PC-3 (cell line): ENCODE data around the gene PTPN12. TPM values are rescaled to one million over a fixed set of nuclear protein-coding genes. Genes with fewer than 3 reads are reported as not detected.
A peak's percentile ranks its signal among the peaks of the same experiment; 100 is the strongest.

Experiments
- ATAC-seq: fragments of 200-7000 bp; cut with Tn5 transposase; 2 replicates; pipeline ENCODE4 v1.9.1; 2020; ENCODE audit warnings: mild to moderate bottlenecking, moderate library complexity
- BruUV-seq: library from RNA; stranded (reverse); fragments of 400-500 nt; replicated peaks from 2 replicates; lab custom pipeline; 2021; lab: Mats Ljungman, UMichigan
- CTCF ChIA-PET: fragments of 300-600 bp; sonication (Branson Sonifier 250); formaldehyde crosslinking; loops from one replicate; lab custom pipeline; 2022; ENCODE audit warnings: antibody characterized with exemption; lab: Charles Lee
- POLR2A ChIA-PET: fragments of 300-600 bp; sonication (Branson Sonifier 250); formaldehyde crosslinking; loops from one replicate; lab custom pipeline; 2022; ENCODE audit warnings: antibody characterized with exemption; ENCODE audit not compliant: unreplicated experiment; lab: Charles Lee
- DNase-seq: peaks from one replicate; pipeline ENCODE4 v3.0.0-alpha.2; 2015
- H2AFZ ChIP-seq: fragments of 300-600 bp; sonication (generic); 2 replicates; pipeline ENCODE4 v1.6.0; 2016; ENCODE audit warnings: antibody characterized with exemption, low read length
- H3F3A ChIP-seq: fragments of 300-600 bp; sonication (generic); one replicate; pipeline ENCODE4 v1.6.0; 2017; ENCODE audit warnings: antibody characterized with exemption, low read length, control low read depth, mild to moderate bottlenecking; ENCODE audit not compliant: unreplicated experiment
- H3K27ac ChIP-seq: fragments of 300-600 bp; sonication (generic); 2 replicates; pipeline ENCODE4 v1.5.1; 2016; ENCODE audit warnings: mild to moderate bottlenecking, low read length
- H3K27me3 ChIP-seq: fragments of 300-600 bp; sonication (generic); 2 replicates; pipeline ENCODE4 v1.6.1; 2016; ENCODE audit warnings: low read length, mixed read lengths
- H3K36me3 ChIP-seq: fragments of 300-600 bp; sonication (generic); 2 replicates; pipeline ENCODE4 v1.6.1; 2016; ENCODE audit warnings: low read depth, mixed run types, low read length, mixed read lengths
- H3K4me1 ChIP-seq: fragments of 300-600 bp; sonication (generic); 2 replicates; pipeline ENCODE4 v1.5.1; 2016; ENCODE audit warnings: low read length; ENCODE audit not compliant: insufficient read depth
- H3K4me2 ChIP-seq: fragments of 300-600 bp; sonication (generic); 2 replicates; pipeline ENCODE4 v1.6.0; 2016; ENCODE audit warnings: low read length
- H3K4me3 ChIP-seq: fragments of 300-600 bp; sonication (generic); 2 replicates; pipeline ENCODE4 v1.5.1; 2016; ENCODE audit warnings: mild to moderate bottlenecking, low read length, mixed read lengths
- H3K79me2 ChIP-seq: fragments of 300-600 bp; sonication (generic); 2 replicates; pipeline ENCODE4 v1.6.1; 2017; ENCODE audit warnings: low read length, mixed read lengths
- H3K9ac ChIP-seq: fragments of 300-600 bp; sonication (generic); 2 replicates; pipeline ENCODE4 v1.6.0; 2016; ENCODE audit warnings: mild to moderate bottlenecking, low read length
- H3K9me2 ChIP-seq: fragments of 300-600 bp; sonication (generic); replicated peaks from 2 replicates; pipeline ENCODE4 v1.6.1; 2016; ENCODE audit warnings: mixed run types, low read length, mixed read lengths
- H3K9me3 ChIP-seq: fragments of 300-600 bp; sonication (generic); 2 replicates; pipeline ENCODE4 v1.6.1; 2016; ENCODE audit warnings: low read length, mixed read lengths
- H4K20me1 ChIP-seq: fragments of 300-600 bp; sonication (generic); 2 replicates; pipeline ENCODE4 v1.6.1; 2016; ENCODE audit warnings: low read length, mixed read lengths
- CTCF ChIP-seq: fragments of 300-600 bp; sonication (generic); conservative IDR thresholded peaks from 2 replicates; pipeline ENCODE4 v1.5.1; 2017; ENCODE audit warnings: antibody characterized with exemption, low read depth, mild to moderate bottlenecking, low read length
- EZH2 ChIP-seq: fragments of 300-600 bp; sonication (generic); IDR thresholded peaks from one replicate; pipeline ENCODE4 v1.6.1; 2017; ENCODE audit warnings: antibody characterized with exemption, mild to moderate bottlenecking, low read length; ENCODE audit not compliant: unreplicated experiment
- EZH2phosphoT487 ChIP-seq: fragments of 300-600 bp; sonication (generic); IDR thresholded peaks from 2 replicates; pipeline ENCODE4 v1.6.1; 2018; ENCODE audit warnings: mild to moderate bottlenecking, antibody characterized with exemption, low read length, borderline replicate concordance
- intact Hi-C: fragments of 100-400 bp; cut with micrococcal nuclease; formaldehyde crosslinking; loops from 2 replicates; pipeline ENCODE4 v1.9.0; 2023
- total RNA-seq: library from RNA; depleted of rRNA; stranded (reverse); fragments of >200 nt; gene quantifications from 2 replicates; pipeline ENCODE4 v1.2.3, GENCODE V29; 2014

The PTPN12 gene
- total RNA-seq, 1 experiment from 2014 or later = 26.2 TPM

- Histone ChIP-seq H3K79me2 (no peaks in the 10 kb centered on the region), H3K27me3 (no peaks in the 10 kb centered on the region), H3K9ac (no peak overlapping the region), H3K9me2 (no peaks in the 10 kb centered on the region), H3K4me1 (no peaks in the 10 kb centered on the region), H3K36me3 (peaks cover 41% of the 10 kb centered on the region), H3K4me2 (no peak overlapping the region), H3K27ac (no peak overlapping the region), H4K20me1 (no peaks in the 10 kb centered on the region), H2AFZ (no peak overlapping the region), H3K4me3 (no peak overlapping the region), H3F3A (no peaks in the 10 kb centered on the region), H3K9me3 (no peaks in the 10 kb centered on the region)
- ChIA-PET POLR2A (no interaction called here), CTCF (no interaction called here)
- TF ChIP-seq EZH2phosphoT487 (no peak), EZH2 (no peak), CTCF (no peak)
- intact Hi-C loops = no loop called here
- no peak for ATAC-seq
- DNase-seq = no peak
- no TSS peak for BruUV-seq
Measured at GRCh38 chr7:77619314-77619713, 82.2 kb downstream of the PTPN12 start.

- no peak overlapping the region for H3K27ac ChIP-seq
- no peak overlapping the region for H2AFZ ChIP-seq
- intact Hi-C loops = no loop called here
- no peak overlapping the region for H3K4me3 ChIP-seq
- no peaks in the 10 kb centered on the region for H3K27me3 ChIP-seq
- H3K9me2 ChIP-seq = no peaks in the 10 kb centered on the region
- no peak overlapping the region for H3K4me2 ChIP-seq
- DNase-seq (no peak), ATAC-seq (no peak)
- no peaks in the 10 kb centered on the region for H3K9me3 ChIP-seq
- ChIA-PET CTCF (no interaction called here), POLR2A (no interaction called here)
- H3K79me2 ChIP-seq = no peaks in the 10 kb centered on the region
- no peaks in the 10 kb centered on the region for H4K20me1 ChIP-seq
- no peak overlapping the region for H3K9ac ChIP-seq
- peaks cover 42% of the 10 kb centered on the region for H3K36me3 ChIP-seq
- no peaks in the 10 kb centered on the region for H3K4me1 ChIP-seq
- TSS peak; percentile 82 for BruUV-seq
- peaks cover 5% of the 10 kb centered on the region for H3F3A ChIP-seq
- TF ChIP-seq EZH2phosphoT487 = no peak
- TF ChIP-seq CTCF = no peak
- no peak for TF ChIP-seq EZH2
Measured at GRCh38 chr7:77626586-77627308, 89.7 kb downstream of the PTPN12 start.

GRCh38 chr7:77627309-77627676, 90.2 kb downstream of the PTPN12 start:
- Histone ChIP-seq H3K36me3 (peaks cover 39% of the 10 kb centered on the region), H2AFZ (no peak overlapping the region), H3K4me2 (no peak overlapping the region), H3K9me2 (no peaks in the 10 kb centered on the region), H4K20me1 (no peaks in the 10 kb centered on the region), H3K4me3 (no peak overlapping the region), H3K27me3 (no peaks in the 10 kb centered on the region), H3K4me1 (no peaks in the 10 kb centered on the region), H3K9ac (no peak overlapping the region), H3K79me2 (no peaks in the 10 kb centered on the region), H3K27ac (no peak overlapping the region), H3K9me3 (no peaks in the 10 kb centered on the region), H3F3A (peaks cover 6% of the 10 kb centered on the region)
- no peak for DNase-seq
- peak; percentile 22; the same call in 1 of the 2 replicates for ATAC-seq
- TF ChIP-seq EZH2phosphoT487 (no peak), CTCF (no peak), EZH2 (no peak)
- ChIA-PET POLR2A (no interaction called here), CTCF (no interaction called here)
- intact Hi-C loops = no loop called here
- BruUV-seq = no TSS peak
